NCI-H187 (cell line): Measurements from ENCODE around the gene SGCB.

Source experiments
- DNase-seq, 2 experiments: peaks; one replicate each; lab custom pipeline; 2025; lab: John Stamatoyannopoulos, UW

The SGCB gene

GRCh38 chr4:52019936-52020657 lies 18.0 kb downstream of the SGCB start, which contains the start of gene LRRC66:
TSS of gene LRRC66 (minus strand) at chr4:52020363. CDS start at chr4:52017613, 2,750 bp downstream.
- DNase-seq, result no peak

DNA sequence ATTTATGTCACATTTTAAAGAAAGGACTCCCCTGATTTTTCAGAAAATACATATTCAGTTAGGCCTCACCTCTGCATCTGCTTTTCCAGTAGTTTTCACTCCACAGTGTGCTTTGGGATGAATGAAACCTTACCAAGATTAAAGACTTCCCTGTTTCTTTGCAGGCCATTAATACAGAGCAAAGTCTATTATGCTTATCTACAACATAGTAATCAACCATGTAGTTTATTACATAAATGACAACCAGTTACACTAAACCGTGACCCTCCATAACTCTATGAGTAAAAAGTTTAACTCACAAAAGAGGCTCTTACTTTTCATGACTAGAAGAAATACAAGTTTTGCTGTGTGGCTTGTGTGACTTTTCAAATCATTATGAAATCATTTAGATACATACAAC lies 20.3 kb downstream of the SGCB start:
- no peak for DNase-seq

DNA sequence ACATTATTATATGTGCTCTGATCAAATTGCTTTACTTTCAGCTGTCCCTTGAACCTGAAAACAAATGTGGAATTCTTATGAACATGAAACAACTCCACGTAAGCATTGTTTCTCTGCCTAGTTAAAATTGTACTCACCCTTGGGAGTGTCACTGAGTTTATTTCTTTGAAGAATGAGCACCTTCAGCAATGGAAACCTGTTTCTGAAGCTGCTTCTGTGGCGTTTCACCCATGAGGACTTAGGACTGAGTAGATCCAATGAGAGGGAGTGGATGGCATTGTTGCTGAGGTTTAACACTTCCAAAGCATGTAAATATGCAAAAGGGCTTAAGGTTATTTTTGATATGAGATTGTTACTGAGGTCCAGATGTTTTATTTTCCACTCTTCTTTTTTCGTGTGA lies 21.1 kb downstream of the SGCB start:
- DNase-seq, result no peak

DNA sequence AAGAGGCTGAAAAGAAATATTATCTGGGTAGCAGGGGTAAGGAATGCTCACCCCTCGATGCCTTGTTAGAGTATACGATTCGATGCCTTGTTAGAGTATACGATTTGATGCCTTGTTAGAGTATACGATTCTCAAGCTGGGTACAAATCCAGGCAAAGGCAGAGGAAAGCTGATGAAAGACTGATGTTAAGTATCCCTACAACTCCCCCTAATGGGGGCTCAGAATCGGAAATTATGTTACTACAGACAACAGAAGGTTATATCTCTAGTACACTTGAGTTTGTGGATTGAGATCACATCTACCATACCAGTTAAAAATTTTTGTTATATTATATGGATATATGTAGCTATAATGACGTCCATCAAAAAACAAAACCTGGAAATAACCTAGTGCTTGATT lies 22.7 kb downstream of the SGCB start:
- no peak for DNase-seq

GRCh38 chr4:52014903-52015302 lies 23.2 kb downstream of the SGCB start:
- DNase-seq, result no peak

GRCh38 chr4:52012651-52013050 lies 25.4 kb downstream of the SGCB start:
- DNase-seq, result no peak

DNA sequence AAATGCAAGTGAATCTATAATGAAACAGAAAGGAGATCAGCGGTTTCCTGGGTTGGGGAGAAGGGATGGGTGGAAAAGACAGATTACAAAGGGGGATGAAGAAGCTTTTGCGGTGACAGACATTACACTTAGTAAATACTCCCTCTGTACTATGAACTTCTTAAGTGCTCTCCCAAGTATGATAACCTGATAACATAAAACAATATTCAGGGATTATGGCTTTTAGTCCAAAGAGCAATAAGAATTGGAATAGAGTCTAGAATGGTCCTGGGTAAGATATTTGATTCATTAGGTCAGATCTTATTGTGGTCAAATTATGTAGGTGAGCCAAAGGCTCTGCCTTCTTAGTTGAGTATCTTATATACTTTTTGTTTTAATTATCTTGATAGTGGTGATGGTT lies 27.1 kb downstream of the SGCB start:
- no peak for DNase-seq

GRCh38 chr4:52006887-52007286 lies 31.2 kb downstream of the SGCB start:
- DNase-seq, result no peak

- DNase-seq, result no peak
Measured at GRCh38 chr4:52005604-52006273, 32.4 kb downstream of the SGCB start.

DNA sequence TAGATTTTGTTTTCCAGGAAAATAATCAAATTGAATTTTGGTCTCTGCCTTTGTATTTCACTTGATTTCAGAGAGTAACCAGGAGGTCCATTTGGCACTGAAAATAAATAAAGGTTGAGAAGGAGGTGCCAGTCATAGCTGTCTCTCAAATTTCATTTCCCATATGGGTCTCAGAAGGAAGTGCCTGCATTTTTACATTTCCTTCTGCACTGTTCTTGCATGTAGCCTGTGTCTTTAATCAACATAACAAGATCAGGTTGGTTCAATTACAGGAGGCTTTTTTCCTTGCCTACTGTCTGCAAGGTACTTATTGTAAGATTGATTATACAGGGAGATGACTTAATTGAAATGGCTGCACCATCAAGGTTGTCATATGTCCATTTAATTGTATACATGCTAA lies 33.7 kb downstream of the SGCB start:
- no peak for DNase-seq

DNA sequence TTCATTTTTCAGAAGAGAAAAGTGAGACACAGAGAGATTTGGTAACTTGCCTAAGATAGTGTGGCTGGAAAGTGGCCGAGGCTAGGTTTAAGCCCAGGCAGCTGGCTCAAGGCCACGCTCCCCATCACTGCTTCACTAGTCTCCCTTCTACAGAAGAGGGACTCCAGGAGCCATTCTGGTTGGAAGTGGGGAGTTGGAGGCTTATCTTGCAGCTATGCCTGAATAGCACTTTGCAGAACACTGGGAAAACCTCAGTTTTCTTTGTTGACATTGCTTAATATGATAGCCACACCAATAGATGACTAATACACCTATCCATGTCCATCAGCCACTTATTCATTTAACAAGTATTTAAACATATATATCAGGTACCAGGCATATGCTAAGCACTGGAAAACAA lies 36.5 kb downstream of the SGCB start:
- DNase-seq, result no peak

- DNase-seq, result no peak
Measured at GRCh38 chr4:51999250-51999649, 38.8 kb downstream of the SGCB start.

DNA sequence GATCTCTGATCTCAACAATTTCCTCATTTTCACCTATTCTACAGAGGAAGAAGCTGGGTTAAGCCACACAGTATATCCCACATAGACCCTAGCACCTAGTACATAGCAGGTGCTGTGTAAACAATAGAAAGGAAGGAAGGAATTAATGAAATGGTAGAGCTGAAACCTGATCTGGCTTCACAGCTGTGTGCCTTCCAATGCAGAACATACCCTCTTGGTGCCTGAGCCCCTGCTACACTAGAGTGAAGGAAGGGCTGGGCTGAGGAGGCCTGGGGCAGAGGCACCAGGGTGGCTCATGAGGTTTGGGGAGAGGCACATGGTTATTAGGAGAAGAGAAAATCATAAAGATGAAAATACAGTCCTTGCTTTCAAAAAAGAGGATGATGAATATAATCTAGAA lies 39.3 kb downstream of the SGCB start:
- DNase-seq, result no peak

DNA sequence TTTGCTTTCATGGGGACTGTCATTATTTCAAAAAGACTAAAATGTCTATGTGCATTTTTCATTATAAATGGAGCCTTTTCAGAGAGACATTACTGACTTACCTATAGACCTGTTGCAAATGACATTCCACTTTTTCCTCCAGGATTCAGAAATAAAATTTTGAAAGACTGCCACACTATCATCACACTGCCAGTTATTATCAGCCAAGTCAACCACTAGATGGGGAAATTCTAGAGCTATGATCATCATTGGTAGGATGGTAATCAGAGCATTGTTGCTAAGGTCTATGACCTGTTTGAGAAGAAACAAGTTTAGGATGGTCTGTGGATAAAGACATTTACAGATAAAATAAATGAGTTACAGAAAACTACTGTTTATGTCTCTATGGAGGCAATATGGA lies 40.5 kb downstream of the SGCB start:
- DNase-seq, result no peak

DNA sequence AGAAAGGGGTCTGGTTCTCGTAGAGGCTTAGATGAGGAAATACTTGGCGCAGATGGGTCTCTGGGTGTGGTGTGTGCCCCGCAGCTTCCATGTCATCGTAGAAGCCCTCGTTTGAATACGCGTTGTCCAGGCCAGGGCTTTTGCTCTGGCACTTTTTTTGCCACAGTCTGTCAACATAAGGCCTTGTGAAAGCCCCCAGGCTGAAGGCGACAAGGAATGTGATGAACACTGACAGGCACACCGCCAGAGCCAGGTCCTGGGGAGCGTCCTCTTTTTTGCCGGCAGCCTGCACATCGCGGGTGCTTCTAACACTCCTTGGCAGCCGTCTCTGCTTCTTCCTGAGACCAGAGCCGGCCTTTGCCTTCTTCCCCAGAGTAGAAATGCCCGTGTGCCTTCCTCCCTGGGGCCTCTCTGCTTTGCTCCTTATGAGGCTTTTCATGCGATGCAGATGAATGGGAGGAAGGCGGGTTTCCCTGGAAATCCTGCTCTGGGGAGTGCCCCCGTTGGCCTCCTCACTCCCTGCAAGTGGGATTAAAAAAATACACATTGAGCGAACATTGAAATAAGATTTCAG lies 42.4 kb downstream of the SGCB start:
- no peak for DNase-seq
